Measurements from ENCODE around the gene KNDC1.

DNA sequence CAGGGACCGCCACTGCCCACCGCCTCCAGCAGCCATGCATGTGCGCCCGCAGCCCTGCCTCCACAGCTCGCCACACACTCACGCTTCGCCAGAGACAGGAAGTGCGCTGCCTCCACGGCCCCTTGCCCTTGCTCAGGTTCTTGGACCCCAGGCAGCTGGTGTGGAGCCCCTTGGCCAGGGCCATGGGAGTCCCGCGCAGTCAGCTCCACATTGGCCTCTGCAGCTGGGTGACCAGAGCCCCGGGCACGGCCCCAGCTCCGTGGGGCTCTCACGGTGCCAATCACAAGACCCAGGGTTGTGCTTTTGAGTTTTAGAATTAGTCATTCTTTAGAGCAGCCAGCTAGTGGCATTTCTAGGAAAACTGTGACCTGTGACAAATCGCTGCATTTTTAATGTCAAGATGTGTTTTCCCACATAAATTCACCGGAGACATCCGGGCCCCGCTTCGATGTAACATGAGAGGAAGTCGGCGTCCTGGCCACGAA is 65.7 kb downstream of the KNDC1 start:
- TF ChIP-seq, protein P1, sequence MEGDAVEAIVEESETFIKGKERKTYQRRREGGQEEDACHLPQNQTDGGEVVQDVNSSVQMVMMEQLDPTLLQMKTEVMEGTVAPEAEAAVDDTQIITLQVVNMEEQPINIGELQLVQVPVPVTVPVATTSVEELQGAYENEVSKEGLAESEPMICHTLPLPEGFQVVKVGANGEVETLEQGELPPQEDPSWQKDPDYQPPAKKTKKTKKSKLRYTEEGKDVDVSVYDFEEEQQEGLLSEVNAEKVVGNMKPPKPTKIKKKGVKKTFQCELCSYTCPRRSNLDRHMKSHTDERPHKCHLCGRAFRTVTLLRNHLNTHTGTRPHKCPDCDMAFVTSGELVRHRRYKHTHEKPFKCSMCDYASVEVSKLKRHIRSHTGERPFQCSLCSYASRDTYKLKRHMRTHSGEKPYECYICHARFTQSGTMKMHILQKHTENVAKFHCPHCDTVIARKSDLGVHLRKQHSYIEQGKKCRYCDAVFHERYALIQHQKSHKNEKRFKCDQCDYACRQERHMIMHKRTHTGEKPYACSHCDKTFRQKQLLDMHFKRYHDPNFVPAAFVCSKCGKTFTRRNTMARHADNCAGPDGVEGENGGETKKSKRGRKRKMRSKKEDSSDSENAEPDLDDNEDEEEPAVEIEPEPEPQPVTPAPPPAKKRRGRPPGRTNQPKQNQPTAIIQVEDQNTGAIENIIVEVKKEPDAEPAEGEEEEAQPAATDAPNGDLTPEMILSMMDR (IDR thresholded peaks at IDR 0.05; ENCODE audit: insufficient read depth, low read length), result no peak
- TF ChIP-seq, protein P2, sequence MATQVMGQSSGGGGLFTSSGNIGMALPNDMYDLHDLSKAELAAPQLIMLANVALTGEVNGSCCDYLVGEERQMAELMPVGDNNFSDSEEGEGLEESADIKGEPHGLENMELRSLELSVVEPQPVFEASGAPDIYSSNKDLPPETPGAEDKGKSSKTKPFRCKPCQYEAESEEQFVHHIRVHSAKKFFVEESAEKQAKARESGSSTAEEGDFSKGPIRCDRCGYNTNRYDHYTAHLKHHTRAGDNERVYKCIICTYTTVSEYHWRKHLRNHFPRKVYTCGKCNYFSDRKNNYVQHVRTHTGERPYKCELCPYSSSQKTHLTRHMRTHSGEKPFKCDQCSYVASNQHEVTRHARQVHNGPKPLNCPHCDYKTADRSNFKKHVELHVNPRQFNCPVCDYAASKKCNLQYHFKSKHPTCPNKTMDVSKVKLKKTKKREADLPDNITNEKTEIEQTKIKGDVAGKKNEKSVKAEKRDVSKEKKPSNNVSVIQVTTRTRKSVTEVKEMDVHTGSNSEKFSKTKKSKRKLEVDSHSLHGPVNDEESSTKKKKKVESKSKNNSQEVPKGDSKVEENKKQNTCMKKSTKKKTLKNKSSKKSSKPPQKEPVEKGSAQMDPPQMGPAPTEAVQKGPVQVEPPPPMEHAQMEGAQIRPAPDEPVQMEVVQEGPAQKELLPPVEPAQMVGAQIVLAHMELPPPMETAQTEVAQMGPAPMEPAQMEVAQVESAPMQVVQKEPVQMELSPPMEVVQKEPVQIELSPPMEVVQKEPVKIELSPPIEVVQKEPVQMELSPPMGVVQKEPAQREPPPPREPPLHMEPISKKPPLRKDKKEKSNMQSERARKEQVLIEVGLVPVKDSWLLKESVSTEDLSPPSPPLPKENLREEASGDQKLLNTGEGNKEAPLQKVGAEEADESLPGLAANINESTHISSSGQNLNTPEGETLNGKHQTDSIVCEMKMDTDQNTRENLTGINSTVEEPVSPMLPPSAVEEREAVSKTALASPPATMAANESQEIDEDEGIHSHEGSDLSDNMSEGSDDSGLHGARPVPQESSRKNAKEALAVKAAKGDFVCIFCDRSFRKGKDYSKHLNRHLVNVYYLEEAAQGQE (IDR thresholded peaks at IDR 0.05; ENCODE audit: insufficient replicate concordance, low read depth), result no peak
